Osteoblast (primary cell): ENCODE measurements around the gene LRRN3. TPM values are rescaled to one million over a fixed set of nuclear protein-coding genes. Genes with fewer than 3 reads are reported as not detected.

Experiments
- DNase-seq: peaks from one replicate; pipeline ENCODE4 v3.0.0; 2011; ENCODE audit warnings: low spot score, mixed read lengths; ENCODE audit not compliant: insufficient read length; ENCODE audit errors: missing footprints
- H2AFZ ChIP-seq: 2 replicates; pipeline ENCODE4 v1.6.0; 2011; ENCODE audit warnings: mild to moderate bottlenecking, low read length
- H3K27ac ChIP-seq: 2 replicates; pipeline ENCODE4 v1.5.1; 2011; ENCODE audit warnings: mild to moderate bottlenecking, low read depth, low read length, moderate library complexity
- H3K27me3 ChIP-seq: 2 replicates; pipeline ENCODE4 v1.6.0; 2012; ENCODE audit warnings: mild to moderate bottlenecking, control low read depth, inconsistent platforms, low read length, moderate library complexity; ENCODE audit not compliant: insufficient read depth
- H3K36me3 ChIP-seq: 2 replicates; pipeline ENCODE4 v1.5.1; 2011; ENCODE audit warnings: mild to moderate bottlenecking, low read length, control low read depth, moderate library complexity; ENCODE audit not compliant: insufficient read depth
- H3K4me1 ChIP-seq: 2 replicates; pipeline ENCODE4 v1.5.1; 2011; ENCODE audit warnings: mild to moderate bottlenecking, low read length, control low read depth, moderate library complexity; ENCODE audit not compliant: insufficient read depth
- H3K4me2 ChIP-seq: 2 replicates; pipeline ENCODE4 v1.6.0; 2011; ENCODE audit warnings: mild to moderate bottlenecking, low read length; ENCODE audit not compliant: insufficient read depth
- H3K4me3 ChIP-seq: fragments of 200-600 bp; sonication (generic); 3 replicates; pipeline ENCODE4 v1.5.1; 2012; ENCODE audit warnings: mild to moderate bottlenecking, low read length, inconsistent platforms; ENCODE audit not compliant: insufficient read depth
- H3K79me2 ChIP-seq: 2 replicates; pipeline ENCODE4 v1.6.0; 2012; ENCODE audit warnings: mild to moderate bottlenecking, low read length, control low read depth, inconsistent platforms; ENCODE audit not compliant: insufficient read depth
- H3K9me3 ChIP-seq: 2 replicates; pipeline ENCODE4 v1.5.1; 2011; ENCODE audit warnings: low read depth, low read length, control low read depth
- H4K20me1 ChIP-seq: 2 replicates; pipeline ENCODE4 v1.6.0; 2012; ENCODE audit warnings: mild to moderate bottlenecking, low read length, control low read depth; ENCODE audit not compliant: insufficient read depth
- total RNA-seq: library from RNA; depleted of rRNA; stranded (reverse); fragments of >200 nt; gene quantifications from 2 replicates; pipeline ENCODE4 v1.2.3, GENCODE V29; 2012
- TF ChIP-seq, protein P1 (sequence below): IDR thresholded peaks from 2 replicates; pipeline ENCODE4 v1.5.1; 2011; ENCODE audit warnings: mild to moderate bottlenecking, low read depth, low read length, moderate library complexity; ENCODE audit errors: extremely low read depth

The LRRN3 gene
- total RNA-seq, 1 donor = 2.2 TPM

- no peaks in the 10 kb centered on the region for H3K27me3 ChIP-seq
- H4K20me1 ChIP-seq = no peaks in the 10 kb centered on the region
- no peaks in the 10 kb centered on the region for H3K9me3 ChIP-seq
- H3K4me2 ChIP-seq = no peak overlapping the region
- H3K4me1 ChIP-seq = peaks cover 14% of the 10 kb centered on the region
- no peak overlapping the region for H3K4me3 ChIP-seq
- H2AFZ ChIP-seq = no peak overlapping the region
- no peak overlapping the region for H3K27ac ChIP-seq
- H3K79me2 ChIP-seq = no peaks in the 10 kb centered on the region
- TF ChIP-seq, protein P1, sequence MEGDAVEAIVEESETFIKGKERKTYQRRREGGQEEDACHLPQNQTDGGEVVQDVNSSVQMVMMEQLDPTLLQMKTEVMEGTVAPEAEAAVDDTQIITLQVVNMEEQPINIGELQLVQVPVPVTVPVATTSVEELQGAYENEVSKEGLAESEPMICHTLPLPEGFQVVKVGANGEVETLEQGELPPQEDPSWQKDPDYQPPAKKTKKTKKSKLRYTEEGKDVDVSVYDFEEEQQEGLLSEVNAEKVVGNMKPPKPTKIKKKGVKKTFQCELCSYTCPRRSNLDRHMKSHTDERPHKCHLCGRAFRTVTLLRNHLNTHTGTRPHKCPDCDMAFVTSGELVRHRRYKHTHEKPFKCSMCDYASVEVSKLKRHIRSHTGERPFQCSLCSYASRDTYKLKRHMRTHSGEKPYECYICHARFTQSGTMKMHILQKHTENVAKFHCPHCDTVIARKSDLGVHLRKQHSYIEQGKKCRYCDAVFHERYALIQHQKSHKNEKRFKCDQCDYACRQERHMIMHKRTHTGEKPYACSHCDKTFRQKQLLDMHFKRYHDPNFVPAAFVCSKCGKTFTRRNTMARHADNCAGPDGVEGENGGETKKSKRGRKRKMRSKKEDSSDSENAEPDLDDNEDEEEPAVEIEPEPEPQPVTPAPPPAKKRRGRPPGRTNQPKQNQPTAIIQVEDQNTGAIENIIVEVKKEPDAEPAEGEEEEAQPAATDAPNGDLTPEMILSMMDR = no peak
- no peak for DNase-seq
- H3K36me3 ChIP-seq = no peaks in the 10 kb centered on the region
Measured at GRCh38 chr7:111080495-111081105, 10.3 kb upstream of the LRRN3 start.

DNA sequence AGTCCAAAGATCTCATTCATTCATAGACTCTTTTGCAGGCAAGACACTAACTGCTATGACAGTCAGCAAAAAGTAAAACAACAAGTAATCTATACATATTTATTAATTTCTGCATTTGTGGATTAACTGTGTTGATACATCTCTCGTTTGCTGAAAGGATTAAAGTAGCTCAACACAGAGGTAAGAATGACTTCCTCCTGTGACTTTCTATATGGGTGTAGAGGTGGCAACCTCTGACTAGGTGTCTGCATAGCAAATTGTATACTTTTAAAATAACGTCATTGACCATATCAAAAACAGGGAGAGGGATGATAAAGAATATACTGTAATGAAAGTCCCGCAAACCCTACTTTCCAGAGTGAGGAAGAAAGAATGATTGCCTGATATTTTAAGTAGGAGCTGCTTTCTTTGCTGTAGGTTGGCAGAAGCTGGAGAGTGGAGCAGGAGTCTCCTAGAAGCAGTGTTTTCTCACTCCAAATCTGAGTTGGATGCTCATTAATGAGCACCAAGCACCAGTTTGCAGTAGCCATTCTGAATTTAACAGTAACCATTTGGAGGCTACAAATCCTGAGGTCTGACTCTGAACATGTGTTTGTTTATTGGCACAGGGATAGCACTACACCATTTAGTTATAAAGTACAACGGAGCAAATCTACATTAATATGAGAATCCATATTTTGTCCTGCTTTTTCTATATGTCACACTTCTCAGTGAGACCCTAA is 9.2 kb upstream of the LRRN3 start:
- Histone ChIP-seq H2AFZ (peak overlapping the region; percentile 17), H3K27me3 (no peaks in the 10 kb centered on the region), H3K9me3 (no peaks in the 10 kb centered on the region), H3K4me3 (no peak overlapping the region), H3K4me2 (peak overlapping the region; percentile 5), H3K36me3 (no peaks in the 10 kb centered on the region), H3K4me1 (peaks cover 8% of the 10 kb centered on the region), H3K79me2 (no peaks in the 10 kb centered on the region), H3K27ac (no peak overlapping the region), H4K20me1 (no peaks in the 10 kb centered on the region)
- TF ChIP-seq, protein P1 = no peak
- DNase-seq = no peak

GRCh38 chr7:111082351-111082750 is 8.6 kb upstream of the LRRN3 start:
- H3K4me1 ChIP-seq = peaks cover 8% of the 10 kb centered on the region
- H3K9me3 ChIP-seq = no peaks in the 10 kb centered on the region
- no peaks in the 10 kb centered on the region for H3K79me2 ChIP-seq
- H3K4me3 ChIP-seq = no peak overlapping the region
- H3K27me3 ChIP-seq = no peaks in the 10 kb centered on the region
- TF ChIP-seq, protein P1 = no peak
- no peaks in the 10 kb centered on the region for H3K36me3 ChIP-seq
- H2AFZ ChIP-seq = peak overlapping the region; percentile 17
- no peak for DNase-seq
- peak overlapping the region; percentile 32 for H3K27ac ChIP-seq
- peak overlapping the region; percentile 5 for H3K4me2 ChIP-seq
- H4K20me1 ChIP-seq = no peaks in the 10 kb centered on the region

GRCh38 chr7:111083413-111083812 is 7.5 kb upstream of the LRRN3 start:
- no peaks in the 10 kb centered on the region for H4K20me1 ChIP-seq
- H3K4me2 ChIP-seq = no peak overlapping the region
- no peaks in the 10 kb centered on the region for H3K79me2 ChIP-seq
- TF ChIP-seq, protein P1 = no peak
- no peak overlapping the region for H3K4me3 ChIP-seq
- peaks cover 8% of the 10 kb centered on the region for H3K4me1 ChIP-seq
- no peak overlapping the region for H3K27ac ChIP-seq
- DNase-seq = peak; percentile 71
- no peaks in the 10 kb centered on the region for H3K27me3 ChIP-seq
- no peaks in the 10 kb centered on the region for H3K9me3 ChIP-seq
- H3K36me3 ChIP-seq = no peaks in the 10 kb centered on the region
- no peak overlapping the region for H2AFZ ChIP-seq
